PC-9 (cell line): Measurements from ENCODE around the gene KRTAP19-7. TPM values are rescaled to one million over a fixed set of nuclear protein-coding genes. Genes with fewer than 3 reads are reported as not detected.

Experiments
- BruUV-seq: library from RNA; stranded (reverse); fragments of 400-500 nt; replicated peaks from 2 replicates; lab custom pipeline; 2021; lab: Mats Ljungman, UMichigan
- CTCF ChIA-PET: fragments of 300-600 bp; sonication (Branson Sonifier 250); formaldehyde crosslinking; loops from one replicate; lab custom pipeline; 2022; ENCODE audit warnings: antibody characterized with exemption; lab: Charles Lee
- POLR2A ChIA-PET: fragments of 300-600 bp; sonication (Branson Sonifier 250); formaldehyde crosslinking; loops from one replicate; lab custom pipeline; 2022; ENCODE audit warnings: antibody characterized with exemption; ENCODE audit not compliant: unreplicated experiment; lab: Charles Lee
- DNase-seq, 2 experiments: peaks; one replicate each; pipeline versions ENCODE4 v3.0.0 to v3.0.0-alpha.2; 2015 to 2022; ENCODE audit warnings: mixed read lengths in 1 of 2
- H2AFZ ChIP-seq: fragments of 200-600 bp; sonication (generic); 2 replicates; pipeline ENCODE4 v1.8.1; 2017; ENCODE audit warnings: antibody characterized with exemption
- H3F3A ChIP-seq: fragments of 200-600 bp; sonication (generic); 2 replicates; pipeline ENCODE4 v1.8.1; 2017; ENCODE audit warnings: antibody characterized with exemption, mild to moderate bottlenecking, low read depth; ENCODE audit not compliant: insufficient read depth
- H3K27ac ChIP-seq: fragments of 200-600 bp; sonication (generic); 2 replicates; pipeline ENCODE4 v1.6.1; 2016; ENCODE audit warnings: mixed run types
- H3K27me3 ChIP-seq: fragments of 200-600 bp; sonication (generic); 2 replicates; pipeline ENCODE4 v1.6.1; 2016; ENCODE audit warnings: low read depth, mixed run types; ENCODE audit not compliant: insufficient read depth
- H3K36me3 ChIP-seq: fragments of 200-600 bp; sonication (generic); 2 replicates; pipeline ENCODE4 v1.6.1; 2016; ENCODE audit warnings: low read depth, mixed run types
- H3K4me1 ChIP-seq: fragments of 200-600 bp; sonication (generic); replicated peaks from 2 replicates; pipeline ENCODE4 v1.6.1; 2016; ENCODE audit warnings: mixed run types; ENCODE audit not compliant: insufficient read depth
- H3K4me2 ChIP-seq: fragments of 200-600 bp; sonication (generic); 2 replicates; pipeline ENCODE4 v1.6.1; 2017; ENCODE audit warnings: mixed run types
- H3K4me3 ChIP-seq: fragments of 200-600 bp; sonication (generic); 2 replicates; pipeline ENCODE4 v1.6.1; 2016; ENCODE audit warnings: mixed run types
- H3K79me2 ChIP-seq: fragments of 200-600 bp; sonication (generic); 2 replicates; pipeline ENCODE4 v1.6.1; 2017; ENCODE audit warnings: low read depth, mixed run types
- H3K9me2 ChIP-seq: fragments of 200-600 bp; sonication (generic); 2 replicates; pipeline ENCODE4 v1.8.1; 2017; ENCODE audit warnings: mild to moderate bottlenecking; ENCODE audit not compliant: insufficient read depth
- H3K9me3 ChIP-seq: fragments of 200-600 bp; sonication (generic); 2 replicates; pipeline ENCODE4 v1.8.1; 2016; ENCODE audit warnings: low read depth; ENCODE audit not compliant: insufficient read depth
- H4K20me1 ChIP-seq: fragments of 200-600 bp; sonication (generic); 2 replicates; pipeline ENCODE4 v1.8.1; 2017; ENCODE audit not compliant: insufficient read depth
- EZH2 ChIP-seq: fragments of 200-600 bp; sonication (generic); IDR thresholded peaks from 2 replicates; pipeline ENCODE4 v1.8.0; 2017; ENCODE audit warnings: antibody characterized with exemption, low read depth
- intact Hi-C: fragments of 100-400 bp; cut with micrococcal nuclease; formaldehyde crosslinking; loops from one replicate; pipeline ENCODE4 v1.10.0; 2022; ENCODE audit not compliant: unreplicated experiment
- total RNA-seq: library from RNA; stranded (reverse); gene quantifications from 2 replicates; pipeline ENCODE4 v1.2.3, GENCODE V29; 2021
- TF ChIP-seq, protein P1 (sequence below): fragments of 200-600 bp; sonication (generic); conservative IDR thresholded peaks from 2 replicates; pipeline ENCODE4 v1.6.1; 2017; ENCODE audit warnings: mixed run types, antibody characterized with exemption, mild to moderate bottlenecking, moderate library complexity

KRTAP19-7 gene
- total RNA-seq, 1 experiment from 2014 or later: not detected

DNA sequence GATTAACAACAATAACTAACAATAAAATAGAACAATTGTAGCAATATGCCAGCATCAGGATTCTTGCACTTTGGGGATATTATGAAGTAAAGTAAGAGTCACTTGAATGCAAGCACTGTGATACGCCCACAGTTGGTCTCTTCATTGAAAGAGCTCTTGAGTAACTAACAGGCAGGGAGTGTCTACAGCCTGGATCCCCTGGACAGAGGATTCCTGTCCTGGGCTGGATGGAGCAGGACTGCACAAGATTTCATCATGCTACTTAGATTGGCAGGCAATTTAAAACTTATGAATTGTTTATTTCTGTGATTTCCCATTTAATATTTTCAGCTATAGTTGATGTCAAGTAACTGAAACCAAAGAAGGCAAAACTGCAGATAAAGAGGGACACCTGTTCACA is 45.4 kb downstream of the KRTAP19-7 start:
- ChIA-PET CTCF (no interaction called here), POLR2A (no interaction called here)
- H3K36me3 ChIP-seq: no peaks in the 10 kb centered on the region
- DNase-seq: no peak
- H3K79me2 ChIP-seq: no peaks in the 10 kb centered on the region
- TF ChIP-seq, protein P1, sequence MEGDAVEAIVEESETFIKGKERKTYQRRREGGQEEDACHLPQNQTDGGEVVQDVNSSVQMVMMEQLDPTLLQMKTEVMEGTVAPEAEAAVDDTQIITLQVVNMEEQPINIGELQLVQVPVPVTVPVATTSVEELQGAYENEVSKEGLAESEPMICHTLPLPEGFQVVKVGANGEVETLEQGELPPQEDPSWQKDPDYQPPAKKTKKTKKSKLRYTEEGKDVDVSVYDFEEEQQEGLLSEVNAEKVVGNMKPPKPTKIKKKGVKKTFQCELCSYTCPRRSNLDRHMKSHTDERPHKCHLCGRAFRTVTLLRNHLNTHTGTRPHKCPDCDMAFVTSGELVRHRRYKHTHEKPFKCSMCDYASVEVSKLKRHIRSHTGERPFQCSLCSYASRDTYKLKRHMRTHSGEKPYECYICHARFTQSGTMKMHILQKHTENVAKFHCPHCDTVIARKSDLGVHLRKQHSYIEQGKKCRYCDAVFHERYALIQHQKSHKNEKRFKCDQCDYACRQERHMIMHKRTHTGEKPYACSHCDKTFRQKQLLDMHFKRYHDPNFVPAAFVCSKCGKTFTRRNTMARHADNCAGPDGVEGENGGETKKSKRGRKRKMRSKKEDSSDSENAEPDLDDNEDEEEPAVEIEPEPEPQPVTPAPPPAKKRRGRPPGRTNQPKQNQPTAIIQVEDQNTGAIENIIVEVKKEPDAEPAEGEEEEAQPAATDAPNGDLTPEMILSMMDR: no peak
- TF ChIP-seq EZH2: no peak
- no peaks in the 10 kb centered on the region for H3K9me3 ChIP-seq
- no peak overlapping the region for H3K4me3 ChIP-seq
- no peak overlapping the region for H3K27ac ChIP-seq
- H2AFZ ChIP-seq: no peak overlapping the region
- H3K27me3 ChIP-seq: no peaks in the 10 kb centered on the region
- no peak overlapping the region for H3K4me2 ChIP-seq
- no peaks in the 10 kb centered on the region for H3F3A ChIP-seq
- H4K20me1 ChIP-seq: no peaks in the 10 kb centered on the region
- no peaks in the 10 kb centered on the region for H3K9me2 ChIP-seq
- no TSS peak for BruUV-seq
- H3K4me1 ChIP-seq: no peaks in the 10 kb centered on the region
- intact Hi-C loops: no loop called here

Other genes with a start within 250 kb of the KRTAP19-7 start
- not detected in 2 replicates for gene KRTAP26-1, start 241.0 kb downstream of the KRTAP19-7 start, total RNA-seq
- not detected in 2 replicates for gene KRTAP27-1, start 223.6 kb downstream of the KRTAP19-7 start, total RNA-seq
- not detected in 2 replicates for gene KRTAP23-1, start 212.7 kb downstream of the KRTAP19-7 start, total RNA-seq
- not detected in 2 replicates for gene KRTAP13-2, start 189.0 kb downstream of the KRTAP19-7 start, total RNA-seq
- not detected in 2 replicates for gene KRTAP13-1, start 165.3 kb downstream of the KRTAP19-7 start, total RNA-seq
- gene KRTAP13-3, start 135.4 kb downstream of the KRTAP19-7 start, total RNA-seq: not detected in 2 replicates
- not detected in 2 replicates for gene KRTAP13-4, start 131.1 kb downstream of the KRTAP19-7 start, total RNA-seq
- gene KRTAP15-1, start 121.0 kb downstream of the KRTAP19-7 start, total RNA-seq: not detected in 2 replicates
- gene KRTAP19-1, start 80.9 kb downstream of the KRTAP19-7 start, total RNA-seq: not detected in 2 replicates
- gene KRTAP19-2, start 73.9 kb downstream of the KRTAP19-7 start, total RNA-seq: not detected in 2 replicates
- gene KRTAP19-3, start 69.3 kb downstream of the KRTAP19-7 start, total RNA-seq: not detected in 2 replicates
- not detected in 2 replicates for gene KRTAP19-4, start 64.1 kb downstream of the KRTAP19-7 start, total RNA-seq
- not detected in 2 replicates for gene KRTAP19-5, start 59.2 kb downstream of the KRTAP19-7 start, total RNA-seq
- gene KRTAP19-6, start 19.4 kb downstream of the KRTAP19-7 start, total RNA-seq: not detected in 2 replicates
- not detected in 2 replicates for gene KRTAP22-2, start 29.1 kb upstream of the KRTAP19-7 start, total RNA-seq
- gene KRTAP6-3, start 31.1 kb upstream of the KRTAP19-7 start, total RNA-seq: not detected in 2 replicates
- gene KRTAP6-2, start 37.6 kb upstream of the KRTAP19-7 start, total RNA-seq: not detected in 2 replicates
- not detected in 2 replicates for gene KRTAP22-1, start 39.8 kb upstream of the KRTAP19-7 start, total RNA-seq
- not detected in 2 replicates for gene KRTAP6-1, start 52.6 kb upstream of the KRTAP19-7 start, total RNA-seq
- gene KRTAP20-1, start 55.1 kb upstream of the KRTAP19-7 start, total RNA-seq: not detected in 2 replicates
- not detected in 2 replicates for gene KRTAP20-4, start 59.3 kb upstream of the KRTAP19-7 start, total RNA-seq
- gene KRTAP20-2, start 73.9 kb upstream of the KRTAP19-7 start, total RNA-seq: not detected in 2 replicates
- gene KRTAP20-3, start 81.5 kb upstream of the KRTAP19-7 start, total RNA-seq: not detected in 2 replicates
- not detected in 2 replicates for gene KRTAP21-3, start 157.5 kb upstream of the KRTAP19-7 start, total RNA-seq
- not detected in 2 replicates for gene KRTAP21-2, start 185.9 kb upstream of the KRTAP19-7 start, total RNA-seq
- not detected in 2 replicates for gene KRTAP21-1, start 194.1 kb upstream of the KRTAP19-7 start, total RNA-seq